22Rv1 (cell line): ENCODE results near the gene DSG1.

Experiments used
- CTCF ChIP-seq: fragments of 450-650 bp; IDR thresholded peaks from 2 replicates; pipeline ENCODE4 v1.5.1; 2017; ENCODE audit warnings: mild to moderate bottlenecking
- ZFX ChIP-seq: fragments of 450-650 bp; IDR thresholded peaks from 2 replicates; pipeline ENCODE4 v1.6.1; 2017; ENCODE audit warnings: antibody characterized with exemption, borderline replicate concordance

GRCh38 chr18:31329787-31330438, 12.0 kb downstream of the DSG1 start:
- TF ChIP-seq CTCF (no peak), ZFX (no peak)
